Measurements from ENCODE around the gene DEFB123.

Gene DEFB123

DNA sequence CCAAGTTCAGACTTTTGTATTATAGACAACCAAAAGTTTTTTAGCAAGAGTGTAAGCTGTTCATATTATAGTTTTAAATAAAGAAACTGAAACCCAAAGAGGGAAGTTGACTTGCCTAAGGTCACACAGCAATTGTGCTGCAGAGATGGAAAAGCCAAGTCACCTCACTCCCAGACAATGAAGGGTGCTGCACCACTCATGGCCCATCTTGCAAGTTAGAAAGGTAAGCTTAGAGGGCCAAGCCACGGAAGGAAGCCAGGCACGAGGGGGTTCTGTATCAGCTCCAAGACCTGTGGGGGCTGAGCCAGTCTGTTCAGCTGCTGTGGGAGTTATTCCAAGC, 33.6 kb downstream of the DEFB123 start:
- no peak for DNase-seq (ENCODE audit: low read depth)

- no peak for DNase-seq (ENCODE audit: low read depth)
Observed at GRCh38 chr20:31474758-31475427, 34.5 kb downstream of the DEFB123 start, which contains the start of the genes DEFB124 and REM1. DEFB124 (minus strand) TSS chr20:31475127; CDS start chr20:31473013, 2,114 bp downstream. REM1 (plus strand) TSS chr20:31475288; CDS start chr20:31476446, 1,158 bp downstream.

- DNase-seq (ENCODE audit: low read depth), result no peak
Observed at GRCh38 chr20:31475472-31476293, 35.3 kb downstream of the DEFB123 start.

GRCh38 chr20:31476294-31476585, 35.8 kb downstream of the DEFB123 start:
- no peak for DNase-seq (ENCODE audit: low read depth)

DNA sequence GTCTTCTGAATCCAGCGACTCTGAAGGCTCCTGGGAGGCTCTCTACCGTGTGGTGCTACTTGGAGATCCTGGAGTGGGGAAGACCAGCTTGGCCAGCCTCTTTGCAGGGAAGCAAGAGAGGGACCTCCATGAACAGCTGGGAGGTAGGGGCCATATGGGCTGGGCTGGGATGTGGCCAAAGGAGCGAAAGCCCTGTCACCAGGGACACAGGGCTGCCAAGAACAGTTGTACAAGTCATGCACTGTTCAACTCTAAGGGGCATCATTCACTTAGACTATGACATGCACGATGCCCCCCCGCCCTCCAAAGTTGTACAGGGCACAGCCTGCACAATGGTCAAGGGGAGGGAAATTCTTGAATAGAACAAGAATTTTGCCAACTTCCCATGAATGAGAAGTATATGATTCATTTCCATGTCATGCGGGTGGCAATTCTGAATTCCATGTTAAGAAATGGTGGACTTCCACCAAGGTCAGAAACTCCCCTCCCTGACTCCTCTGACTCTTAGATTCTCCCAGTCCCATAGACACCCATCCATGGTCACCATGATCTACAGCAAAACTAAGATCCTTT, 36.3 kb downstream of the DEFB123 start:
- no peak for DNase-seq (ENCODE audit: low read depth)

GRCh38 chr20:31484001-31484400, 43.6 kb downstream of the DEFB123 start:
- peak; percentile 18 for DNase-seq (ENCODE audit: low read depth)

- peak; percentile 71 for DNase-seq (ENCODE audit: low read depth)
Observed at GRCh38 chr20:31485450-31486339, 45.3 kb downstream of the DEFB123 start.

DNA sequence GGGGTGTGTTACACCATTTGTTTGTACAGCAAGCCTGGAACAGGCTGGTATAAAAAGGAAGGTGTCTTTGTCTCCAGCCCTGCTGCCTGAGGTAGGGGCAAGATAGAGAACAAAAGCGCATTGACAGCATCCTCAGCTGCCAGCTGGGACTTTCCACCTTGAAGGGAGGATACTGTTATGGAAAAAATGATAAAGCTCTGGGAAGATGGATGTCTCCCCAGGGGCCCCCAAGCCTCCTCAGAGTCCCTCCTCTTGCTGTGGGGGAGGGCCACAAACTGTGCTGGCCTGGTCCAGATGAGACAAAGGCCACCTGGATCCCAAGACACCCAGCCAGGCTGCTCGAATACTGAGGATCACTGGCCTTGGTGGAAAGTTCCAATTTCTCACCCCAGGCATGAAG, 47.7 kb downstream of the DEFB123 start:
- no peak for DNase-seq (ENCODE audit: low read depth)

DNA sequence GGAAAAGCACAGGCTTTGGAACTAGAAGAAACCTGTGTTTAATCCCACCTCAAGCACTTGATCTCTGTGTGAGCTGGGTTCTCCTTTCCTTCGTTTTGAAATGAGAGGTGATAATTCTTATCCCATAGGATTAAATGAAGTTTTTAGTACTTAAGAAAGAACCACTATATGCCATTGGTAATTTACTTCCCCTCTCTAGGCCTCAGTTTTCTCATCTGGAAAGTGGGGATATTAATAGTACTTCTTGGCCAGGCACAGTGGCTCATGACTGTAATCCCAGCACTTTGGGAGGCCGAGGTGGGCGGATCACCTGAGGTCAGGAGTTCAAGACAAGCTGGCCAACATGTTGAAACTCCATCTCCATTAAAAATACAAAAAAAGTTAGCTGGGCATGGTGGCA, 48.7 kb downstream of the DEFB123 start:
- DNase-seq (ENCODE audit: low read depth), result no peak

DNA sequence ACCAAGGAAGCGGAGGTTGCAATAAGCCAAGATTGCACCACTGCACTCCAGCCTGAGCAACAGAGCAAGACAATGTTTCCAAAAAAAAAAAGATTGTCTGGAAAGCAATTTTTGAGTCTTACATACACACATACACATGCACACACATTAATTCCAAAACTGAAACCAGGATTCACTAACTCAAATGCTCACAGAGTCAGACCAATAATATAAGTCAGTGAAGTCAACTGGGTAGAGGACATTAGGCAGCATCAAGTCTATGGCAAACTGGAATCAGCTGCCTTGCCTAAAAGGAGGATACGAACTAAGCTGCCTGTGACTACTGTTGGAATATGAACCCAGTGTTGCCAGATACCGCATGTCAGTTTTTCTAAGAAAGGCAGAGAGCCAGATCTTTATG, 50.3 kb downstream of the DEFB123 start:
- DNase-seq (ENCODE audit: low read depth), result no peak

DNA sequence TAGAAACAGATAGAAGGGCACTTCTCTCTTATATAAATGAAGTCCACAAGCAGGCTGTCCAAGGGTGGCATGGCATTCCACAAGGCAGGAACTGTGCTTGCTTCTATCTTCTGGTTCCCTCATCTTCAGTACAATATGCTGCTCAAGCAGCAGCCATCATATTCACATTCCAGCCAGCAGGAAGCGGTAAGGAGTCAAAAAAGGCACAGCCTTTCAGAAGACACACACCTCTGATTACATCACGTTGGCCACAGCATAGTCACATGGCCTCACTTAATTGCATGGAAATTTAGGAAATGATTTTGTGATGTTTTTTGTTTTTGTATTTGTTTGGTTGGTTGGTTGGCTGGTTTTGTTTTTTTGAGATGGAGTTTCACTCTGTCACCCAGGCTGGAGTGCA, 53.7 kb downstream of the DEFB123 start:
- peak; percentile 55 for DNase-seq (ENCODE audit: low read depth)

DNA sequence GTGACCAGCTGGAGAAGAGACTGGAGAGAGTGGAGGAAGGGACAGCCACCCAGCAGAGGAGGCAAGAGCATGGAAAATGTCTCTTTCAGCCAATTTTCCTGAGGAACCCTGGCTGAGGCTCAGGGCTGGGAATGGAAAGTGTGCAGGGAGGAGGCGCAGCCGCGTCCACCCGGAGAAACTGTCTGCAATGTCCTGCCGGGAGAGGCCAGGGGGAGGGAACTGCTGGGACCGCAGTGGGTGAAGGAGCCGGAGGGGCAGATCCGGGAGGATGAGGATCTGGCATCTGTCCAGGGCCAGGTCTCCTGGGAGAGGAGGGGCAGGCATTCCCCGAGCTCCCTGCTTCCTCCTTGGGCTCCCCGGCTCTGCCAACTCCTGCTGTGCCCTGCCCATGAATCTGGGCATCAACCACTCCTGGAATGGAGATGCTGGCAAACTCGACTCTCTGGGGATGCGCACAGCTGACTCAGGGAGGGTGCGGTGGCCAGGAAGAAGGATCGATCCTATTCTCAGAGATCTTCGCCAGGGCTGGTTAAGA, 56.4 kb downstream of the DEFB123 start:
- no peak for DNase-seq (ENCODE audit: low read depth)

GRCh38 chr20:31497838-31498540, 57.6 kb downstream of the DEFB123 start:
- no peak for DNase-seq (ENCODE audit: low read depth)
